CD14-positive monocyte (primary cell): ENCODE measurements around the gene AREG. TPM values are rescaled to one million over a fixed set of nuclear protein-coding genes. Genes with fewer than 3 reads are reported as not detected.

Experiments
- DNase-seq, 3 donors: peaks; one replicate each; pipeline ENCODE4 v3.0.0-alpha.2; 2011 to 2022
- H2AFZ ChIP-seq: 2 replicates; pipeline ENCODE4 v1.6.0; 2012; ENCODE audit warnings: mild to moderate bottlenecking, low read depth, low read length, inconsistent platforms; ENCODE audit not compliant: insufficient read depth, poor library complexity, severe bottlenecking
- H3K27ac ChIP-seq, 2 donors: 1 replicate in 1 of 2; 2 replicates in 1 of 2; pipeline ENCODE4 v1.5.1; 2012 to 2013; ENCODE audit warnings: low read length in 2 of 2, control low read depth in 1 of 2, inconsistent platforms in 1 of 2, low read depth in 1 of 2, mild to moderate bottlenecking in 1 of 2
- H3K27me3 ChIP-seq, 2 donors: one replicate each; pipeline versions ENCODE4 v1.6.0 to v1.6.1; 2011 to 2013; ENCODE audit warnings: low read length in 2 of 2; ENCODE audit not compliant: control insufficient read depth in 2 of 2, insufficient read depth in 2 of 2
- H3K36me3 ChIP-seq, 2 donors: replicated peaks in 1 of 2; 1 replicate in 1 of 2; 2 replicates in 1 of 2; pipeline versions ENCODE4 v1.5.1 to v1.6.1; 2012 to 2013; ENCODE audit warnings: low read length in 2 of 2, control low read depth in 1 of 2, inconsistent platforms in 1 of 2, mild to moderate bottlenecking in 1 of 2; ENCODE audit not compliant: insufficient read depth in 2 of 2, control insufficient read depth in 1 of 2
- H3K4me1 ChIP-seq, 2 donors: 1 replicate in 1 of 2; 2 replicates in 1 of 2; pipeline versions ENCODE4 v1.5.1 to v1.6.1; 2012 to 2013; ENCODE audit warnings: low read length in 2 of 2, control low read depth in 1 of 2, inconsistent platforms in 1 of 2, mild to moderate bottlenecking in 1 of 2, moderate library complexity in 1 of 2; ENCODE audit not compliant: insufficient read depth in 2 of 2, control insufficient read depth in 1 of 2
- H3K4me2 ChIP-seq: replicated peaks from 2 replicates; pipeline ENCODE3; 2012; ENCODE audit warnings: low read length, moderate library complexity, mild to moderate bottlenecking; ENCODE audit not compliant: poor library complexity, severe bottlenecking; ENCODE audit errors: extremely low read depth
- H3K4me3 ChIP-seq, 3 experiments: fragments of 200-600 bp in 1 of 3; sonication (generic) in 1 of 3; replicated peaks in 1 of 3; 1 replicate in 2 of 3; 2 replicates in 1 of 3; pipeline ENCODE4 v1.5.1; 2011 to 2013; ENCODE audit warnings: low read length in 3 of 3, mild to moderate bottlenecking in 3 of 3, control low read depth in 2 of 3, low read depth in 2 of 3, inconsistent platforms in 1 of 3, moderate library complexity in 1 of 3
- H3K79me2 ChIP-seq: 2 replicates; pipeline ENCODE4 v1.6.0; 2012; ENCODE audit warnings: mild to moderate bottlenecking, control low read depth, inconsistent platforms, low read length, moderate library complexity; ENCODE audit not compliant: insufficient read depth
- H3K9ac ChIP-seq: 2 replicates; pipeline ENCODE4 v1.6.0; 2017; ENCODE audit warnings: low read length, mild to moderate bottlenecking; ENCODE audit not compliant: insufficient read depth, poor library complexity, severe bottlenecking
- H3K9me3 ChIP-seq, 2 donors: replicated peaks in 1 of 2; 1 replicate in 1 of 2; 2 replicates in 1 of 2; pipeline versions ENCODE4 v1.5.1 to v1.6.1; 2012 to 2013; ENCODE audit warnings: low read length in 2 of 2, control low read depth in 1 of 2; ENCODE audit not compliant: control insufficient read depth in 1 of 2, insufficient read depth in 1 of 2
- H4K20me1 ChIP-seq: 2 replicates; pipeline ENCODE4 v1.6.0; 2012; ENCODE audit warnings: mild to moderate bottlenecking, low read length, control low read depth, moderate library complexity; ENCODE audit not compliant: insufficient read depth
- H3K27ac Mint-ChIP-seq, 7 donors: one replicate each; pipeline ENCODE4 v1.8.0; 2020; ENCODE audit warnings: mild to moderate bottlenecking in 7 of 7, mixed read lengths in 7 of 7, moderate library complexity in 6 of 7, inconsistent platforms in 2 of 7
- H3K27me3 Mint-ChIP-seq, 3 donors: one replicate each; pipeline ENCODE4 v1.8.0; 2021 to 2022; ENCODE audit warnings: low read depth in 3 of 3, mild to moderate bottlenecking in 3 of 3, mixed read lengths in 3 of 3, moderate library complexity in 3 of 3, inconsistent platforms in 1 of 3
- H3K36me3 Mint-ChIP-seq, 2 donors: one replicate each; pipeline ENCODE4 v1.8.0; 2020; ENCODE audit warnings: mixed read lengths in 2 of 2, inconsistent platforms in 1 of 2, mild to moderate bottlenecking in 1 of 2
- H3K4me1 Mint-ChIP-seq: one replicate; pipeline ENCODE4 v1.8.0; 2020; ENCODE audit warnings: mild to moderate bottlenecking, mixed read lengths
- H3K4me3 Mint-ChIP-seq, 2 donors: one replicate each; pipeline ENCODE4 v1.8.0; 2020; ENCODE audit warnings: mild to moderate bottlenecking in 2 of 2, mixed read lengths in 2 of 2, moderate library complexity in 1 of 2
- H3K9me3 Mint-ChIP-seq, 7 donors: one replicate each; pipeline ENCODE4 v1.8.0; 2020 to 2022; ENCODE audit warnings: mixed read lengths in 7 of 7, mild to moderate bottlenecking in 6 of 7, moderate library complexity in 6 of 7, inconsistent platforms in 2 of 7
- whole genome bisulfite sequencing: methylation state at CpG from one replicate; pipeline ENCODE4 v1.1.5; 2013; ENCODE audit warnings: missing lambda C conversion rate; ENCODE audit not compliant: insufficient coverage; 5-methylcytosine and 5-hydroxymethylcytosine counted together
- intact Hi-C, 2 donors: fragments of 100-400 bp; cut with micrococcal nuclease; formaldehyde crosslinking; loops; one replicate each; pipeline versions ENCODE4 v1.15.0 to v1.15.1; 2023
- polyA plus RNA-seq, 3 donors: library from polyadenylated mRNA; depleted of rRNA in 1 of 3; unstranded in 2 of 3; stranded (reverse) in 1 of 3; fragments of 300-500 nt in 2 of 3; fragments of >200 nt in 1 of 3; fragmentation: Illumina TruSeq in 2 of 3; gene quantifications; 1 replicate in 2 of 3; 2 replicates in 1 of 3; pipeline ENCODE4 v1.2.3, GENCODE V29; 2012 to 2021
- TF ChIP-seq, protein P1 (sequence below): fragments of 200-600 bp; IDR thresholded peaks from one replicate; pipeline ENCODE4 v1.8.0; 2022; ENCODE audit warnings: antibody characterized with exemption, mild to moderate bottlenecking

Gene AREG
- polyA plus RNA-seq, 3 donors = 4.2 to 9.2 (median 9.1) TPM

GRCh38 chr4:74466242-74466641, 21.3 kb downstream of the AREG start:
- no peaks in the 10 kb centered on the region for H3K36me3 Mint-ChIP-seq
- H3K4me1 ChIP-seq = no peaks in the 10 kb centered on the region
- WGBS = no CpG with 5 or more reads among the region's 1 CpG
- no peak overlapping the region for H3K9ac ChIP-seq
- no peak overlapping the region for H3K27ac Mint-ChIP-seq
- no peak overlapping the region for H2AFZ ChIP-seq
- H3K27me3 ChIP-seq = no peaks in the 10 kb centered on the region
- no peak for DNase-seq
- peaks cover 0 to 1% (median 0%) of the 10 kb centered on the region in 3 donors for H3K27me3 Mint-ChIP-seq
- TF ChIP-seq, protein P1, sequence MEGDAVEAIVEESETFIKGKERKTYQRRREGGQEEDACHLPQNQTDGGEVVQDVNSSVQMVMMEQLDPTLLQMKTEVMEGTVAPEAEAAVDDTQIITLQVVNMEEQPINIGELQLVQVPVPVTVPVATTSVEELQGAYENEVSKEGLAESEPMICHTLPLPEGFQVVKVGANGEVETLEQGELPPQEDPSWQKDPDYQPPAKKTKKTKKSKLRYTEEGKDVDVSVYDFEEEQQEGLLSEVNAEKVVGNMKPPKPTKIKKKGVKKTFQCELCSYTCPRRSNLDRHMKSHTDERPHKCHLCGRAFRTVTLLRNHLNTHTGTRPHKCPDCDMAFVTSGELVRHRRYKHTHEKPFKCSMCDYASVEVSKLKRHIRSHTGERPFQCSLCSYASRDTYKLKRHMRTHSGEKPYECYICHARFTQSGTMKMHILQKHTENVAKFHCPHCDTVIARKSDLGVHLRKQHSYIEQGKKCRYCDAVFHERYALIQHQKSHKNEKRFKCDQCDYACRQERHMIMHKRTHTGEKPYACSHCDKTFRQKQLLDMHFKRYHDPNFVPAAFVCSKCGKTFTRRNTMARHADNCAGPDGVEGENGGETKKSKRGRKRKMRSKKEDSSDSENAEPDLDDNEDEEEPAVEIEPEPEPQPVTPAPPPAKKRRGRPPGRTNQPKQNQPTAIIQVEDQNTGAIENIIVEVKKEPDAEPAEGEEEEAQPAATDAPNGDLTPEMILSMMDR = no peak
- no peak overlapping the region for H3K4me3 Mint-ChIP-seq
- no peaks in the 10 kb centered on the region for H3K9me3 ChIP-seq
- H3K4me2 ChIP-seq = no peak overlapping the region
- intact Hi-C loops = no loop called here
- no peak overlapping the region for H3K27ac ChIP-seq
- H3K4me1 Mint-ChIP-seq = no peaks in the 10 kb centered on the region
- H3K79me2 ChIP-seq = no peaks in the 10 kb centered on the region
- peaks cover 0 to 2% (median 0%) of the 10 kb centered on the region in 7 donors for H3K9me3 Mint-ChIP-seq
- H4K20me1 ChIP-seq = no peaks in the 10 kb centered on the region
- no peak overlapping the region for H3K4me3 ChIP-seq
- no peaks in the 10 kb centered on the region for H3K36me3 ChIP-seq

DNA sequence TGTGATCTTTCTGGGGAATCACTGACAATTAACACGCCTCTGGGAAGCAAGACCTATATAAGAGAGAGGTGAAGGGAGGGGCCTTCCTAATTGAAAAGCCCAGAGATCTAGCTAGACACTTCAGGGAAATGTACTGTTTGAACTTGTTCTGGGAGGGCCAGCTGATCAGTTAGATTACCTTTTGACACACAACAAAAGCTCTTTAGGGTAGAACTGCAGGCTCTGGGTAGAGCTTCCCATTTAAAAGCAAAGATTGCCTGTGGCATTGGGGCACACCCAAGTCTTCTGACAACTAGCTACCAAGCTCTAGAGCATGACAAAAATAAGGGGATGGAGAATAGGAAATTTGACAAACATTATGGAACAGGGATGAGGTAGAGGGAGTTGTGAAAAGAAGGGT, 26.3 kb downstream of the AREG start:
- Histone ChIP-seq H3K79me2 (no peaks in the 10 kb centered on the region), H3K9ac (no peak overlapping the region), H3K36me3 (no peaks in the 10 kb centered on the region), H3K4me1 (no peaks in the 10 kb centered on the region), H3K9me3 (no peaks in the 10 kb centered on the region), H2AFZ (no peak overlapping the region), H3K4me3 (no peak overlapping the region), H3K4me2 (no peak overlapping the region), H3K27ac (no peak overlapping the region), H4K20me1 (no peaks in the 10 kb centered on the region), H3K27me3 (no peaks in the 10 kb centered on the region)
- Mint-ChIP-seq H3K4me3 (no peak overlapping the region), H3K27me3 (no peaks in the 10 kb centered on the region), H3K9me3 (no peaks in the 10 kb centered on the region), H3K36me3 (no peaks in the 10 kb centered on the region), H3K4me1 (no peaks in the 10 kb centered on the region), H3K27ac (peak overlapping the region in 1 of 7 donors; percentile 31)
- no CpG with 5 or more reads among the region's 1 CpG for WGBS
- no peak for DNase-seq
- intact Hi-C loops = no loop called here
- TF ChIP-seq, protein P1 = no peak
